Sigmoid colon (tissue), 7 donors: ENCODE measurements around the gene PDGFRB. TPM values are rescaled to one million over a fixed set of nuclear protein-coding genes. Genes with fewer than 3 reads are reported as not detected.

Source experiments
- DNase-seq: peaks from one replicate; pipeline ENCODE4 v3.0.0-alpha.2; 2019
- H3K27ac ChIP-seq, 4 donors: fragments of 200-600 bp; sonication (generic); one replicate each; pipeline ENCODE4 v1.5.1; 2016 to 2019; ENCODE audit warnings: mild to moderate bottlenecking in 1 of 4
- H3K27me3 ChIP-seq, 3 donors: fragments of 200-600 bp; sonication (generic); one replicate each; pipeline ENCODE4 v1.5.1; 2019; ENCODE audit warnings: mild to moderate bottlenecking in 1 of 3
- H3K36me3 ChIP-seq, 4 donors: fragments of 200-600 bp; sonication (generic); one replicate each; pipeline ENCODE4 v1.5.1; 2016 to 2019
- H3K4me1 ChIP-seq, 4 donors: fragments of 200-600 bp; sonication (generic); one replicate each; pipeline ENCODE4 v1.5.1; 2017 to 2019
- H3K4me3 ChIP-seq, 4 donors: fragments of 200-600 bp; sonication (generic); one replicate each; pipeline ENCODE4 v1.5.1; 2017 to 2019; ENCODE audit warnings: mild to moderate bottlenecking in 2 of 4, moderate library complexity in 1 of 4
- H3K9me3 ChIP-seq, 4 donors: fragments of 200-600 bp in 3 of 4; sonication (generic) in 3 of 4; one replicate each; pipeline versions ENCODE4 v1.5.1 to v1.6.1; 2013 to 2019
- EP300 ChIP-seq, 4 donors: sonication (generic); formaldehyde crosslinking; IDR thresholded peaks; one replicate each; pipeline ENCODE4 v1.6.1; 2017; ENCODE audit warnings: antibody characterized with exemption in 4 of 4
- POLR2A ChIP-seq, 2 donors: fragments of 450-650 bp; IDR thresholded peaks; one replicate each; pipeline ENCODE4 v1.6.1; 2016; ENCODE audit warnings: antibody characterized with exemption in 2 of 2, mild to moderate bottlenecking in 2 of 2, moderate library complexity in 2 of 2
- POLR2AphosphoS5 ChIP-seq, 4 donors: sonication (generic); formaldehyde crosslinking; IDR thresholded peaks; one replicate each; pipeline ENCODE4 v1.6.1; 2017; ENCODE audit warnings: antibody characterized with exemption in 4 of 4
- WGBS, 2 donors: extraction: QIAGEN DNeasy Blood & Tissue Kit; methylation state at CpG; one replicate each; pipeline ENCODE4 v1.1.7; 2013; 5-methylcytosine and 5-hydroxymethylcytosine counted together
- intact Hi-C: fragments of 100-400 bp; cut with DNase I; formaldehyde crosslinking; loops from one replicate; pipeline ENCODE4 v1.15.1; 2023
- polyA plus RNA-seq, 3 donors: library from polyadenylated mRNA; stranded (reverse); fragments of 200-250 nt; gene quantifications; one replicate each; pipeline ENCODE4 v1.2.3, GENCODE V29; 2013
- total RNA-seq, 4 donors: library from RNA; depleted of rRNA; stranded (reverse); fragments of >200 nt; gene quantifications; one replicate each; pipeline ENCODE4 v1.1.0, GENCODE V29; 2016
- TF ChIP-seq, protein P1 (sequence below), 4 experiments: fragments of 450-650 bp in 3 of 4; fragments of 200-600 bp in 1 of 4; IDR thresholded peaks; one replicate each; pipeline ENCODE4 v1.5.1; 2016 to 2019; ENCODE audit warnings: antibody characterized with exemption in 4 of 4, mild to moderate bottlenecking in 3 of 4, moderate library complexity in 2 of 4
- donor health status: healthy with polysubstance abuse.
- donor health status: Bipolar disorder and iron deficiency.
- donor health status: healthy.

The PDGFRB gene
- total and polyA plus RNA-seq, 7 donors: 3.9 to 104 (median 54.9) TPM

- Histone ChIP-seq H3K9me3 (no peaks in the 10 kb centered on the region), H3K27me3 (no peaks in the 10 kb centered on the region), H3K27ac (no peak overlapping the region), H3K36me3 (no peaks in the 10 kb centered on the region), H3K4me3 (no peak overlapping the region), H3K4me1 (no peaks in the 10 kb centered on the region)
- WGBS, 2 donors: 87 to 91% methylated on average over 8 of the region's 8 CpGs
- DNase-seq: no peak
- intact Hi-C loops: no loop called here
- TF ChIP-seq, protein P1, sequence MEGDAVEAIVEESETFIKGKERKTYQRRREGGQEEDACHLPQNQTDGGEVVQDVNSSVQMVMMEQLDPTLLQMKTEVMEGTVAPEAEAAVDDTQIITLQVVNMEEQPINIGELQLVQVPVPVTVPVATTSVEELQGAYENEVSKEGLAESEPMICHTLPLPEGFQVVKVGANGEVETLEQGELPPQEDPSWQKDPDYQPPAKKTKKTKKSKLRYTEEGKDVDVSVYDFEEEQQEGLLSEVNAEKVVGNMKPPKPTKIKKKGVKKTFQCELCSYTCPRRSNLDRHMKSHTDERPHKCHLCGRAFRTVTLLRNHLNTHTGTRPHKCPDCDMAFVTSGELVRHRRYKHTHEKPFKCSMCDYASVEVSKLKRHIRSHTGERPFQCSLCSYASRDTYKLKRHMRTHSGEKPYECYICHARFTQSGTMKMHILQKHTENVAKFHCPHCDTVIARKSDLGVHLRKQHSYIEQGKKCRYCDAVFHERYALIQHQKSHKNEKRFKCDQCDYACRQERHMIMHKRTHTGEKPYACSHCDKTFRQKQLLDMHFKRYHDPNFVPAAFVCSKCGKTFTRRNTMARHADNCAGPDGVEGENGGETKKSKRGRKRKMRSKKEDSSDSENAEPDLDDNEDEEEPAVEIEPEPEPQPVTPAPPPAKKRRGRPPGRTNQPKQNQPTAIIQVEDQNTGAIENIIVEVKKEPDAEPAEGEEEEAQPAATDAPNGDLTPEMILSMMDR (IDR thresholded peaks at IDR 0.05): no peak
- TF ChIP-seq POLR2AphosphoS5 (IDR thresholded peaks at IDR 0.05) (no peak), EP300 (IDR thresholded peaks at IDR 0.05) (no peak), POLR2A (IDR thresholded peaks at IDR 0.05) (no peak)
These were observed 77.4 kb downstream of the PDGFRB start for GRCh38 chr5:150077996-150078801.

DNA sequence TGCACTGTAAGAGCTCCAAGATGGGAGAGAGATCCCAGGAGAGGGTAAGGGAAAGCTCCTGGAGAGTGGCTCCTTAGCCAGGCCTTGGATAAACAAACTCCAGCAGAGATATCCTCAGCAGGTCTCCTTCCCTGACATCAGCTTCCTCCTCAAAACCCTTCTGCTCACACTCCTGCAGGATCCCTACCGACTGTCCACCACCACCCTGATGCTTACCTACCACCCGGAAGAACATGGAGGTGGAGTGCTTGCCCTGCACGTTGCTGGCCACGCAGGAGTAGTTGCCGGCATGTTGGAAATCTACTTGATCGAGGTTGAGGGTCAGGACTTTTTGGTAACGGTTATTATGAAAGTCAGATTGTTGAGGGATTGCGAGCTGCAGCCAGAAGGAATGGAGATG is 78.6 kb downstream of the PDGFRB start:
- no peaks in the 10 kb centered on the region for H3K36me3 ChIP-seq
- no peak for TF ChIP-seq POLR2A (IDR thresholded peaks at IDR 0.05)
- TF ChIP-seq POLR2AphosphoS5 (IDR thresholded peaks at IDR 0.05): no peak
- TF ChIP-seq, protein P1 (IDR thresholded peaks at IDR 0.05): no peak
- no peak for TF ChIP-seq EP300 (IDR thresholded peaks at IDR 0.05)
- H3K4me3 ChIP-seq: no peak overlapping the region
- intact Hi-C loops: no loop called here
- H3K27me3 ChIP-seq: no peaks in the 10 kb centered on the region
- DNase-seq: no peak
- 88 to 93% methylated on average over 8 of the region's 8 CpGs for WGBS, 2 donors
- no peak overlapping the region for H3K27ac ChIP-seq
- H3K9me3 ChIP-seq: no peaks in the 10 kb centered on the region
- H3K4me1 ChIP-seq: no peaks in the 10 kb centered on the region

GRCh38 chr5:150075806-150076205 is 79.8 kb downstream of the PDGFRB start:
- Histone ChIP-seq H3K9me3 (no peaks in the 10 kb centered on the region), H3K4me1 (no peaks in the 10 kb centered on the region), H3K4me3 (no peak overlapping the region), H3K27me3 (no peaks in the 10 kb centered on the region), H3K36me3 (no peaks in the 10 kb centered on the region), H3K27ac (no peak overlapping the region)
- WGBS, 2 donors: 86 to 92% methylated on average over 4 of the region's 4 CpGs
- no peak for DNase-seq
- TF ChIP-seq EP300 (IDR thresholded peaks at IDR 0.05): no peak
- TF ChIP-seq POLR2AphosphoS5 (IDR thresholded peaks at IDR 0.05): no peak
- no peak for TF ChIP-seq POLR2A (IDR thresholded peaks at IDR 0.05)
- TF ChIP-seq, protein P1 (IDR thresholded peaks at IDR 0.05): no peak
- intact Hi-C loops: no loop called here

- no peak overlapping the region for H3K4me3 ChIP-seq
- no peak overlapping the region for H3K27ac ChIP-seq
- no peaks in the 10 kb centered on the region for H3K27me3 ChIP-seq
- no peaks in the 10 kb centered on the region for H3K36me3 ChIP-seq
- intact Hi-C loops: no loop called here
- TF ChIP-seq POLR2A (IDR thresholded peaks at IDR 0.05) (no peak), EP300 (IDR thresholded peaks at IDR 0.05) (no peak), POLR2AphosphoS5 (IDR thresholded peaks at IDR 0.05) (no peak)
- TF ChIP-seq, protein P1 (IDR thresholded peaks at IDR 0.05): no peak
- H3K9me3 ChIP-seq: no peaks in the 10 kb centered on the region
- H3K4me1 ChIP-seq: no peaks in the 10 kb centered on the region
- 72 to 92% methylated on average over 4 of the region's 4 CpGs for WGBS, 2 donors
- no peak for DNase-seq
These were observed 80.4 kb downstream of the PDGFRB start for GRCh38 chr5:150075233-150075632.
